Thyroid gland (tissue), 4 donors: Measurements from ENCODE around the gene PARD6B. TPM values are rescaled to one million over a fixed set of nuclear protein-coding genes. Genes with fewer than 3 reads are reported as not detected.
A peak's percentile ranks its signal among the peaks of the same experiment; 100 is the strongest.

Source experiments
- DNase-seq, 2 donors: peaks; one replicate each; pipeline ENCODE4 v3.0.0-alpha.2; 2019
- H3K27ac ChIP-seq, 3 donors: fragments of 200-600 bp; sonication (generic); 1 replicate in 2 of 3; 2 replicates in 1 of 3; pipeline ENCODE4 v1.5.1; 2016 to 2019; ENCODE audit warnings: mild to moderate bottlenecking in 1 of 3, moderate library complexity in 1 of 3
- H3K27me3 ChIP-seq: fragments of 200-600 bp; sonication (generic); one replicate; pipeline ENCODE4 v1.5.1; 2019
- H3K36me3 ChIP-seq, 2 donors: fragments of 200-600 bp; sonication (generic); one replicate each; pipeline ENCODE4 v1.5.1; 2016 to 2019
- H3K4me1 ChIP-seq, 2 donors: fragments of 200-600 bp; sonication (generic); one replicate each; pipeline ENCODE4 v1.5.1; 2017 to 2019
- H3K4me3 ChIP-seq, 3 donors: fragments of 200-600 bp; sonication (generic); replicated peaks in 1 of 3; 1 replicate in 2 of 3; 2 replicates in 1 of 3; pipeline ENCODE4 v1.5.1; 2016; ENCODE audit warnings: mild to moderate bottlenecking in 1 of 3
- H3K9me3 ChIP-seq: fragments of 200-600 bp; sonication (generic); one replicate; pipeline ENCODE4 v1.5.1; 2017
- CTCF ChIP-seq, 6 experiments: fragments of 200-600 bp in 3 of 6; fragments of 450-650 bp in 3 of 6; sonication (generic) in 3 of 6; IDR thresholded peaks; one replicate each; pipeline ENCODE4 v1.5.1; 2016 to 2019; ENCODE audit warnings: antibody characterized with exemption in 6 of 6, mild to moderate bottlenecking in 2 of 6, inconsistent platforms in 1 of 6, moderate library complexity in 1 of 6
- POLR2A ChIP-seq, 2 donors: fragments of 450-650 bp; IDR thresholded peaks; one replicate each; pipeline ENCODE4 v1.6.1; 2017; ENCODE audit warnings: antibody characterized with exemption in 2 of 2, mild to moderate bottlenecking in 2 of 2, moderate library complexity in 1 of 2
- WGBS, 2 donors: methylation state at CpG; one replicate each; pipeline ENCODE4 v1.1.5; 2017; 5-methylcytosine and 5-hydroxymethylcytosine counted together
- intact Hi-C: fragments of 100-400 bp; cut with DNase I; formaldehyde crosslinking; loops from one replicate; pipeline ENCODE4 v1.15.1; 2023
- total RNA-seq, 4 donors: library from RNA; depleted of rRNA; stranded (reverse); fragments of >200 nt; gene quantifications; one replicate each; pipeline ENCODE4 v1.2.3, GENCODE V29; 2016

PARD6B gene
- total RNA-seq, 4 donors from 2014 or later = 14.3 to 18.1 (median 17.7) TPM

DNA sequence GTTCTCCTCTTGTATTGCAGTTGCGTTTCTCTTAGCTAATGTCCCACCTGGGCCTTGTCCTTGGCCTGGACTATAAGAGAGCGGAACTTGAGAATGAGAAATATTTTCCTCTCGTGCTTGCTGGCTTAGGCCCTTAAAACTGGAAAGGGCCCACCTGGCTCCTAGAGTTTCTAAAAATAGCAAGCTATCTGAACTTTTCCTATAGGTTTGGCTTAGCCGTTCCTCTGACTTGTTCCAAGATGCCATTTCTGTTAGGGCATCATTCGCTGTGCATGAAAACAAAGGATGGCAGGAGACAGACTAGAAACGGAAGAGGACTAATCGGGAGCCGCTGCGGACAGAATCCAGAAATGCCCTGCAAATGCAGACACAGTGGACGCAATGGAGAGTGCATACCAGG lies 44.6 kb upstream of the PARD6B start:
- intact Hi-C loops = no loop called here
- no peaks in the 10 kb centered on the region for H3K9me3 ChIP-seq
- no peaks in the 10 kb centered on the region for H3K36me3 ChIP-seq
- peaks cover 4 to 6% of the 10 kb centered on the region in 2 donors for H3K4me1 ChIP-seq
- TF ChIP-seq CTCF (IDR thresholded peaks at IDR 0.05) (no peak), POLR2A (IDR thresholded peaks at IDR 0.05) (no peak)
- H3K27ac ChIP-seq = no peak overlapping the region
- no peak overlapping the region for H3K4me3 ChIP-seq
- H3K27me3 ChIP-seq = no peaks in the 10 kb centered on the region
- 91 to 93% methylated on average over 10 of the region's 10 CpGs for WGBS, 2 donors
- no peak for DNase-seq

DNA sequence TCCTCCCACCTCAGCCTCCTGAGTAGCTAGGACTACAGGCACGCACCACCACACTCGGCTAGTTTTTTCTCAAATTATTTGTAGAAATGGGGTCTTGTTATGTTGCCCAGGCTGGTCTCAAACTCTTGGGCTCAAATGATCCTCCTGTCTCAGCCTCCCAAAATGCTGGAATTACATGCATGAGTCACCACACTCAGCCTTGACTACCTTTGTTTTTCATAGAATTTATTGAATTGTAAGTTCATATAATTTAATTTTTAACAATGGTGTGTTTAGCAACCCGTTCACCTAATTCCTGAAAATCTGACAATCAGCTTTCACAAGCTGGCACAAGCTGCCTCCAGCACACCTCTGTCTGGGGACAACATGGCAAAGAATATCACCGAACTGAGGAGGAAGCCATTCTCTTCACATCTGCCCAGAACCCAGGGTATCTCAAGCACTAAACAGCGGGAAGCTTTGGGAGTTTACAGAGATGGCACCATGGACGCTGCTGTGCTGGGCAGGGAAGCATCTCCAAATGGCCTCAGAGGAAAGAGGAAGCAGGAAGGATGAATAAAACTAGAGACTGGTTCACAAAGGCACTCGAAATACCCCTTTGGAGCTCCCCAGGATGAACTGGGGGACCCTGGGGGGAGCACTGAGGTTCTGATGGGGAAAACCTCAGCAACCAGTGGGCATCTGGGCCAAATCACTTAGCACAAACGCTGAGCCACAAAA lies 43.0 kb upstream of the PARD6B start:
- Histone ChIP-seq H3K36me3 (no peaks in the 10 kb centered on the region), H3K27me3 (no peaks in the 10 kb centered on the region), H3K27ac (no peak overlapping the region), H3K4me1 (peaks cover 4 to 6% of the 10 kb centered on the region in 2 donors), H3K4me3 (no peak overlapping the region), H3K9me3 (no peaks in the 10 kb centered on the region)
- intact Hi-C loops = no loop called here
- no peak for DNase-seq
- WGBS, 2 donors = 85 to 94% methylated on average over 8 of the region's 8 CpGs
- TF ChIP-seq POLR2A (IDR thresholded peaks at IDR 0.05) = no peak
- TF ChIP-seq CTCF (IDR thresholded peaks at IDR 0.05) = no peak

- intact Hi-C loops = no loop called here
- Histone ChIP-seq H3K27me3 (no peaks in the 10 kb centered on the region), H3K4me1 (peaks cover 4 to 6% of the 10 kb centered on the region in 2 donors), H3K27ac (peak overlapping the region in 1 of 3 donors; percentile 17), H3K4me3 (no peak overlapping the region), H3K9me3 (no peaks in the 10 kb centered on the region), H3K36me3 (no peaks in the 10 kb centered on the region)
- DNase-seq = no peak
- TF ChIP-seq POLR2A (IDR thresholded peaks at IDR 0.05) = no peak
- TF ChIP-seq CTCF (IDR thresholded peaks at IDR 0.05) = no peak
- WGBS, 2 donors = 50 to 59% methylated on average over 10 of the region's 10 CpGs
Measured at GRCh38 chr20:50689864-50690649, 41.3 kb upstream of the PARD6B start.

- H3K4me1 ChIP-seq = peaks cover 4 to 6% of the 10 kb centered on the region in 2 donors
- H3K27ac ChIP-seq = peak within 1 kb of the TSS in 2 of 3 donors; percentile 17 to 32
- 40 to 43% methylated on average over 19 to 25 of the region's 42 CpGs for WGBS, 2 donors
- intact Hi-C loops = no loop called here
- no peaks in the 10 kb centered on the region for H3K36me3 ChIP-seq
- H3K27me3 ChIP-seq = no peaks in the 10 kb centered on the region
- no peak for TF ChIP-seq CTCF (IDR thresholded peaks at IDR 0.05)
- TF ChIP-seq POLR2A (IDR thresholded peaks at IDR 0.05) = no peak
- peak within 1 kb of the TSS in 1 of 3 donors; percentile 9 for H3K4me3 ChIP-seq
- no peaks in the 10 kb centered on the region for H3K9me3 ChIP-seq
- peak in 1 of 2 donors; percentile 12 for DNase-seq
Measured at GRCh38 chr20:50690650-50691572, 40.5 kb upstream of the PARD6B start, which contains the start of gene RIPOR3. Gene RIPOR3, minus strand, starts transcription at chr20:50691542. Its CDS starts 414 bp downstream, at chr20:50691128.
